ENCODE results near the gene ARHGAP26. TPM values are rescaled to one million over a fixed set of nuclear protein-coding genes. Genes with fewer than 3 reads are reported as not detected.

The ARHGAP26 gene
- total RNA-seq, 4 donors from 2014 or later, result 12.4 to 49.5 (median 31.8) TPM

Other genes with a start within 250 kb of the ARHGAP26 start
- gene FGF1, start 84.3 kb upstream of the ARHGAP26 start, total RNA-seq, result 1 to 10 TPM in 2 of 4 donors, under 1 TPM in 1, not detected in 1; 0.51 to 5.7 (median 1.7) TPM